KBM-7 (cell line): ENCODE data around the gene ILF3.

Experiments used
- DNase-seq: peaks from one replicate; pipeline ENCODE4 v3.0.0-alpha.2; 2015
- in situ Hi-C: fragments of 300-500 bp; cut with MboI; formaldehyde crosslinking; loops from 2 replicates; pipeline ENCODE4 v1.14.3; 2020; ENCODE audit warnings: low sequenced_read_pairs, low pct_unique_long_range_greater_than_20kb, mixed read lengths

The ILF3 gene

GRCh38 chr19:10653732-10654609 lies at the start of gene ILF3:
ILF3 (plus strand) TSS chr19:10654346; CDS start chr19:10670606, 16,260 bp downstream.
- peak; percentile 100 for DNase-seq
- in situ Hi-C loops = no loop called here

- in situ Hi-C loops = no loop called here
- peak; percentile 39 for DNase-seq
Measured at GRCh38 chr19:10604460-10604980, 49.6 kb upstream of the ILF3 start.

GRCh38 chr19:10611907-10612306 lies 42.2 kb upstream of the ILF3 start:
- in situ Hi-C loops = no loop called here

GRCh38 chr19:10612499-10613119 lies 41.5 kb upstream of the ILF3 start:
- in situ Hi-C loops = no loop called here
- no peak for DNase-seq

More at GRCh38 chr19:10611907-10612306, 42.2 kb upstream of the ILF3 start:
- DNase-seq = no peak

GRCh38 chr19:10615429-10616023 lies 38.6 kb upstream of the ILF3 start:
- DNase-seq = no peak
- in situ Hi-C loops = no loop called here

DNA sequence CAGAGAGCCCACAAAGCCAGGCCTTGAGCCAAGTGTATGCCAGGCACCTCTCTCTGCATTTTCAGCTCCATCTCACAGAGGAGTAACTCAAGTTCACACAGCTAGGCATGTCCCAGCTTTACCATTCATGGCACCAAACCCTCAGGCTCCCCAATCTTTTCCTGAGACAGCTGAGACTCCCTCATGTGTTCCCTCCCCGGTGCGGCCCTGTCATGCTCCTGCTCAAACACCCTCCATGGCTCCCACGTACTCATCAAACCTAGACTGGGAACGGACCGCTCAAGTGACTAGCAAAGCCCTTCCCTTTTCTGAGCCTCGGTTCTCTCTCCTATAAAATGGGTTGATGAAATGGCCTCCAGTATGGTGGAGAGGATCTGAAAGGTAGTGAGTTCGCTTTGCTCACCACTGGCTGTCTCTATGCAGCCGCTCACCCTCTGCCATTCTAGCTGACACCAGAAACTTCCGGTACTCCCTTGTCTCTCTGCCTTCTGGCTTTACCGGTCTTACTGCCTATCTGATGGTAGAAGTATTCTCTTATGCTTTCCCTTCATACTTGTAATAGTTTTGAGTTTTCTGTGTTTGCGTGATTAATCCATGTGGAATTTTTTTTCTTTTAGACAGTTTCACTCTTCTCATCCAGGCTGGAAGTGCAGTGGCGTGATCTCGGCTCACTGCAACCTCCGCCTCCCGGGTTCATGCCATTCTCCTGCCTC lies 36.6 kb upstream of the ILF3 start:
- DNase-seq = no peak
- in situ Hi-C loops = no loop called here

- DNase-seq = no peak
Measured at GRCh38 chr19:10618846-10619245, 35.3 kb upstream of the ILF3 start.

DNA sequence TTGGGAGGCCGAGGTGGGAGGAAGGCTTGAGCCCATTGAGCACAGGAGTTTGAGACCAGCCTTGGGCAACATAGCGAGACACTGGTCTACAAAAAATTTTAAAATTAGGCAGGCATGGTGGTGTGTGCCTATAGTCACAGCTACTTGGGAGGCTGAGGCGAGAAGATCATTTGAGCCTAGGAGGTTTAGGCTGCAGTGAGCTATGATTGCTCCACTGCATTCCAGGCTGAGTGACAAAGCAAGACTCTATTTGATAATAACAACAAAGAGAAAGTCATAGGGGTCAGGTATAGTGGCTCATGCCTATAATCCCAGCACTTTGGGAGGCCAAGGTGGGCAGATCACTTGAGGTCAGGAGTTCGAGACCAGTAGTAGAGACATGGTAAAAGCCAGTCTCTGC lies 33.4 kb upstream of the ILF3 start:
- DNase-seq = no peak
- in situ Hi-C loops = no loop called here

More at GRCh38 chr19:10618846-10619245, 35.3 kb upstream of the ILF3 start:
- in situ Hi-C loops = no loop called here

- DNase-seq = no peak
- in situ Hi-C loops = no loop called here
Measured at GRCh38 chr19:10621966-10622365, 32.2 kb upstream of the ILF3 start.

- in situ Hi-C loops = no loop called here
- DNase-seq = no peak
Measured at GRCh38 chr19:10624585-10624984, 29.6 kb upstream of the ILF3 start.

DNA sequence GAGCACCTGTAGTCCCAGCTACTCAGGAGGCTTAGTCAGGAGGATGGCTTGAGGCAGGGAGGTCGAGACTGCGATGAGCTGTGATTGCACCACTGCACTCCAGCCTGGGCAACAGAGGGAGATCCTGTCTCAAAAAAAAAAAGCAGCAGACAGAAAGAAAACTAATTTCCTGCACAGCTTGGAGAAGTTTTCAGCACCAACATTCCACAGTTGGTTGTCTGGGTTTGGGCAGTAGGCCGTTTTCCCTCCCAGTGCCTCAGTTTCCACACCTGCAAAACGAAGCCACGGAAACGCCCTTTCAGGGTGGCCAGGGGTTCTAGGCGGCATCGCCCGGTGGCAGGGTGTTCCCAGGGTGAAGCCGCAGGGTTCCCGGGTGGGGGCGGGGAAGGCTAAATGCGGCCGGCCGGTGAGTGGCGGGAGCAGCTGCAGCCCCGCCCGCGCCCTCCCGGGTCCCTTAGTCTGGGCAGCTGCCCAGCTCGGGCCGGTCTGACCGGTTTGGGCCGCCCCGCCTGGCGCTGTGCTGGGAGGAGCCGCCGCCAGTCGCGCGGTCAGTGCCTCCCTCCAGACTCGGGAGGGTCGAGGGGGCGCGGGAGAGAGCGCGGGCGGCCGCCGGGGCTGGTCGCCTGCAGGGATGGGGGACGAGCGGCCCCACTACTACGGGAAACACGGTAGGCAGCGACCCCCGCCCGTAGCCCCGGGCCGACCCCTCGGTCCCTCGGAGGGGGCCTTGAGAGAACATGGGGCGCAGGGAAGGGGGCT lies 29.0 kb upstream of the ILF3 start, which contains the start of gene SLC44A2:
TSS of gene SLC44A2 (plus strand) at position 551 of the 759 bp plus-strand sequence. CDS start at position 632, 81 bp downstream.
- in situ Hi-C loops = no loop called here
- no peak for DNase-seq

- in situ Hi-C loops = no loop called here
- no peak for DNase-seq
Measured at GRCh38 chr19:10625762-10626138, 28.4 kb upstream of the ILF3 start.

GRCh38 chr19:10631874-10632273 lies 22.3 kb upstream of the ILF3 start:
- no peak for DNase-seq
- in situ Hi-C loops = no loop called here

DNA sequence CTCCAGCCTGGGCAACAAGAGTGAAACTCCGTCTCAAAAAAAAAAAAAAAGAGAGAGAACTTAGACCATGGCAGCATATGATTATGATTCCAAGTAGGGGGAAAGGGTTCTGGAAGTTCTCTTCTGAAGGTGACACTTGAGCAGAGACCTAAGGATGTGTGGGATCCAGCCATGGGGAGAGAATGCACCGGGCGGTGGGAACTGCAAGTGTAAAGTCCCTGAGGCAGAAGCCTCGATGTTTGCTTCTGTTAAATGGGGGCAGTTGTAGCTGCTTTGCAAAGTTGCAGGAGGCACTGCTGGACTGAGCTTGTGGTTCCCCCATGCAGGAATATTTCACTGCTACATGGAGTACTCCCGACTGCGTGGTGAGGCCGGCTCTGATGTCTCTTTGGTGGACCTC lies 19.7 kb upstream of the ILF3 start:
- DNase-seq = no peak
- in situ Hi-C loops = no loop called here

GRCh38 chr19:10634963-10635362 lies 19.2 kb upstream of the ILF3 start:
- no peak for DNase-seq
- in situ Hi-C loops = no loop called here

DNA sequence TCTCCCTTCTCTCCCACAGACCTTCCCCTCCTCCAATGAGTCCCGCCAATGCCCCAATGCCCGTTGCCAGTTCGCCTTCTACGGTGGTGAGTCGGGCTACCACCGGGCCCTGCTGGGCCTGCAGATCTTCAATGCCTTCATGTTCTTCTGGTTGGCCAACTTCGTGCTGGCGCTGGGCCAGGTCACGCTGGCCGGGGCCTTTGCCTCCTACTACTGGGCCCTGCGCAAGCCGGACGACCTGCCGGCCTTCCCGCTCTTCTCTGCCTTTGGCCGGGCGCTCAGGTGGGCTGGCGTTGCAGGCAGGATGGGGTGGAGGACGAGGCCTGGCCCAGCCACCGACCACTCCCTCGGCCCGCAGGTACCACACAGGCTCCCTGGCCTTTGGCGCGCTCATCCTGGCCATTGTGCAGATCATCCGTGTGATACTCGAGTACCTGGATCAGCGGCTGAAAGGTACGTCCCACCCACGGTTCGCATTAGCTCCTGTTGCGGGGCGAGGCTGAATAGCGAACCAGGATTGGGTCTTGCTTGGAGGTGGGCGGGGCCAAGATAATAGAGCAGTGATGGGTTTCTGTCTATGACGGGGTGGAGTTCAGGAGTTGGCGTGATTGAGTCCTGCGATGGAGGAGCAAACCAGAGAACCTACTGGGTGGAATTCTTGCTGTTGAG lies 17.7 kb upstream of the ILF3 start:
- DNase-seq = no peak
- in situ Hi-C loops = no loop called here

DNA sequence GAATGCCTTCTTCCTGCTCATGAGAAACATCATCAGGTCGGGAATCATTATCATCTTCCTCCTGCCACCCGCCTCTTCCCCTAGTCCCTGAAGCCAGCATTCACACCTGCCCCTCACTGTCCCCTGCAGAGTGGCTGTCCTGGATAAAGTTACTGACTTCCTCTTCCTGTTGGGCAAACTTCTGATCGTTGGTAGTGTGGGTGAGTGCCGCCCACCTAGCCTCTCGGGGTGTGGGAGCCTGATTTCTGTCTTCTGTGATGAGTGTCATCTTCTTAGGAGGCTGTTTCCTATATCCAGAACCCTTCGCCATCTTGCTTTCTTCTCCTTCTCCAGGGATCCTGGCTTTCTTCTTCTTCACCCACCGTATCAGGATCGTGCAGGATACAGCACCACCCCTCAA lies 16.3 kb upstream of the ILF3 start:
- in situ Hi-C loops = no loop called here
- no peak for DNase-seq

GRCh38 chr19:10639836-10640235 lies 14.3 kb upstream of the ILF3 start:
- in situ Hi-C loops = loop anchor here (10.0 kb wide), 1 partner anchor 65 kb away; no protein-coding TSS in a partner anchor
- DNase-seq = no peak
